Astrocyte of the hippocampus (primary cell): ENCODE data around the gene PLEKHA4.
"Not testable (repeated sequence)": the region's sequence is repeated elsewhere in the genome, so short reads cannot be mapped to it uniquely, and the experiment has no call there.

ENCODE experiments used
- DNase-seq: peaks from one replicate; pipeline ENCODE4 v3.0.0; 2011; ENCODE audit warnings: low read depth, low spot score

PLEKHA4 gene, protein sequence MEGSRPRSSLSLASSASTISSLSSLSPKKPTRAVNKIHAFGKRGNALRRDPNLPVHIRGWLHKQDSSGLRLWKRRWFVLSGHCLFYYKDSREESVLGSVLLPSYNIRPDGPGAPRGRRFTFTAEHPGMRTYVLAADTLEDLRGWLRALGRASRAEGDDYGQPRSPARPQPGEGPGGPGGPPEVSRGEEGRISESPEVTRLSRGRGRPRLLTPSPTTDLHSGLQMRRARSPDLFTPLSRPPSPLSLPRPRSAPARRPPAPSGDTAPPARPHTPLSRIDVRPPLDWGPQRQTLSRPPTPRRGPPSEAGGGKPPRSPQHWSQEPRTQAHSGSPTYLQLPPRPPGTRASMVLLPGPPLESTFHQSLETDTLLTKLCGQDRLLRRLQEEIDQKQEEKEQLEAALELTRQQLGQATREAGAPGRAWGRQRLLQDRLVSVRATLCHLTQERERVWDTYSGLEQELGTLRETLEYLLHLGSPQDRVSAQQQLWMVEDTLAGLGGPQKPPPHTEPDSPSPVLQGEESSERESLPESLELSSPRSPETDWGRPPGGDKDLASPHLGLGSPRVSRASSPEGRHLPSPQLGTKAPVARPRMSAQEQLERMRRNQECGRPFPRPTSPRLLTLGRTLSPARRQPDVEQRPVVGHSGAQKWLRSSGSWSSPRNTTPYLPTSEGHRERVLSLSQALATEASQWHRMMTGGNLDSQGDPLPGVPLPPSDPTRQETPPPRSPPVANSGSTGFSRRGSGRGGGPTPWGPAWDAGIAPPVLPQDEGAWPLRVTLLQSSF

DNA sequence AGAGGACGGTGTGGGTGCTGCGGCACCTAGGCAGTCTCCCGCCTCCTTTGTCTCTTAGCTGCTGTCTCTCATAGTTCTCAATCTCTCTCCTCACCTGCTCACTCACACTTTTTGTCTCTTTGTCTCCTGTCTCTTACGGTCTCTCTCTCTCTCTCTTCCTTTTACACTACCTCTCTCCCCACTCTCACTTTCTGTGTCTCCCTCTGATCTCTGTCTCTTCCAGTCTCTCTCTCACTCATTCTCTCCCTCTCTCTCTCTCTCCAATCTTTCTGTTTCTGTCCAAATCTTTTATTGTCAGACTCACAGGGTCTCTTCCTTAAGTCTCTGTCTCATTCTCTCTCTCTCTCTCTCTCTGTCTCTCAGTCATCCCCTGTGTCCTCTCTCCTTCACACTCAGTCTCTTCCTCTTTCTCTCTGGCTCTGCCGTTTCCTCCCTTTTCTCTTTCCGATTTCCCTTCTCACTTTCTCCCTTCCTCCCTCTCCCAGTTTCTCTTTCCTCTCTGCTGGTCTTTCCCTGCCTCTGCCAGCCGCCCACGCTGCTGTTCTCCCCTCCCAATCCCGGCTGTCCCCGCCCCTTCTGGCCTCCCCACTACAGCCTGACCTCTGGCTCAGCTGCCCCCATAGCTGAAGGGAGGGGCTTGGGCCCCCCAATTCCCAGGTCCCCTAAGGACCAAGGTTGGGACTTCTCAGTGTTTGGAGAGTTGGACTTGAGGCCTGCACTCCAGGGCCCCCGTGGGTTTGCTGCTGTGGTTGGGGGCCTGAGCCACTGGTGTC lies at the start of gene PLEKHA4:
PLEKHA4 (minus strand) TSS at position 504 of the 773 bp plus-strand sequence. CDS start 997 bp downstream, outside the sequence.
- DNase-seq, result peak; percentile 64

DNA sequence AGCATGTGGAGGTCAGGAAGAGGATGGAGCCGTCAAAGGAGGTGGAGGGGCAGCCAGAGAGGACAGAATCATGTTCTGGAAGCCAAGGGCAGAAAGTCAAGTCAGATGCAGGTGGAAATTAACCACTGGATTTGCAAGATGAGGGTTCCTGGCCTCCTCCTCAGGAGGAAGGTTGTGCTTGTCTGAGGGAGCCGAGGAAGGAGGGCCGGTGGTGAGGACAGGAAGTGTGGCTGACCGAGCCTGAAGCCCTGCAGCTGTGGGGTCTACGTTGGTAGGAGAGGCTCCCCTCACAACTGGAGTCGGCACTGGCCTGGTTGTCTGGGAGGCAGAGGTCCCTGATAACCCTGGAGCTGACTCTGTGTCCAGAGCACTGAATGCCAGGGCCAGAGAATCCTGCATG lies 49.7 kb upstream of the PLEKHA4 start:
- DNase-seq, result no peak

DNA sequence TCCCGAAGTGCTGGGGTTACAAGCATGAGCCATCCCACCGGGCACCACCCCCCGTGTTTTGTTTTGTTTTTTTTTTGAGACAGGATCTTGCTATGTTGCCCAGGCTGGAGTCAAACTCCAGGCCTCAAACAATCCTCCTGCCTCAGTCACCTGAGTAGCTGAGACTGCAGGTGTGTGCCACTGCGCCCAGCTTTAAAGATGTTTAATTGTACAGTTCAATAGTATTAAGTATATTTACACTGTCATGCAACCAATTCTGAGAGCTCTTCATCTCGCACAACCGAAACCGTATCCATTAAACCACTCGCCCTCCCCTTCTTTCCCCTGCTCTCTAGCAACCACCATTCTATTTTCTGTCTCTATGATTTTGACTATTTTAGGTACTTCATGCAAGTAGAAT lies 47.3 kb upstream of the PLEKHA4 start:
- no peak for DNase-seq

GRCh38 chr19:48914181-48914580 lies 45.8 kb upstream of the PLEKHA4 start:
- no peak for DNase-seq

DNA sequence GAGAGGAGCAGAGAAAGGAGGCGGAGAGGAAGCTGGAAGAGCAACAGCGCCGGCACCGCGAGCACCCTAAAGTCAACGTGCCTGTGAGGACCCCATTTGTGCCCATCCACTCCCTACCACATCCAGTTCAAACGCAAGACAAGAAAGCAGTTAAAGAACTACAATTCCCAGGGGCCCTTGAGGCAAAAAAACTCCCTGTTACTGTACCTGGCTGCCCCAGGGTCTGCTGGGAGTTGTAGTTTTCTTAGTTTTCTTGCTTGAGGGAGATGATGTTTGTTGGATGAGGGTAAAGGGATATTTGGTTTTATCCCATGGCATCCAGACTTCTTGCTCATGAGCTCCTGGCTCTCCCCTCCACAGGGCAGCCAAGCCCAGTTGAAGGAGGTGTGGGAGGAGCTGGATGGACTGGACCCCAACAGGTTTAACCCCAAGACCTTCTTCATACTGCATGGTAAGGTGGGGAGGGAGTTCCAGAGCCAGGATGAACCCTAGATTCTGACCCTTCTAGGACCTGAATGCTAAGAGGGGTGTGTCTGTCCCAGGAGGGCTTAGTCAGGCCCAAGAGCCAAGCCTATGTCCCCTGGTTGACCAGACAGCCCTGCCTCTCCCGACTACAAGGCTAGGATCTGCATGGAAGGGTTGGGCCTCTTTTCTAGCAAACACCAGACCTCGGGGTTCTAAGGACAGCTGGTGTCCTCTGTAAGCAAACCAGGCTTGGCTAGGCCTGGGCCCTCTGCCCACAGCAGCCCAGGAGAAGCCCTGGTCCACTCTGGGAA lies 44.9 kb upstream of the PLEKHA4 start:
- no peak for DNase-seq

- no peak for DNase-seq
Measured at GRCh38 chr19:48910803-48911202, 42.4 kb upstream of the PLEKHA4 start.

DNA sequence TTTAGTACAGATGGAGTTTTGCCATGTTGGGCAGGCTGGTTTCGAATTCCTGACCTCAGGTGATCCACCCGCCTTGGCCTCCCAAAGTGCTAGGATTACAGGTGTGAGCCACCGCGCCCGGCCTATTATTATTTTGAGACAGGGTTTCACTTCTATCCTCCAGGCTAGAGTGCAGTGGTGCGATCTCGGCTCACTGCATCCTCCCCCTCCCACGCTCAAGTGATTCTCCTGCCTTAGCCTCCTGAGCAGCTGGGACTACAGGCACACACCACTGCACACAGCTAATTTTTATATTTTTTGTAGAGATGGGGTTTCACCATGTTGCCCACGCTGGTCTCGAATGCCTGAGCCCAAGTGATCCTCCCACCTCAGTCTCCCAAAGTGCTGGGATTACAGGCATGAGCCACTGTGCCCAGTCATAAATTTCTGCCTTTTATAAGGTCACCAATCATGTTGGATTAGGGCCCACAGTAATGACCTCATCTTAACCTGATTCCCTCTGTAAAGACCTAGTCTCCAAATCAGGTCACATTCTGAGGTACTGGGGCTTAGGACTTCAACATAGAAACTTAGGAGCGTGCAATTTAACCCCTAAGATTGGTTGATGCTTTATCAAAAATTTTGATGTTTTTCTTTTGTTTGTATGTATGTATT lies 41.1 kb upstream of the PLEKHA4 start:
- not testable (repeated sequence) for DNase-seq

- no peak for DNase-seq
Measured at GRCh38 chr19:48907671-48908070, 39.3 kb upstream of the PLEKHA4 start.

DNA sequence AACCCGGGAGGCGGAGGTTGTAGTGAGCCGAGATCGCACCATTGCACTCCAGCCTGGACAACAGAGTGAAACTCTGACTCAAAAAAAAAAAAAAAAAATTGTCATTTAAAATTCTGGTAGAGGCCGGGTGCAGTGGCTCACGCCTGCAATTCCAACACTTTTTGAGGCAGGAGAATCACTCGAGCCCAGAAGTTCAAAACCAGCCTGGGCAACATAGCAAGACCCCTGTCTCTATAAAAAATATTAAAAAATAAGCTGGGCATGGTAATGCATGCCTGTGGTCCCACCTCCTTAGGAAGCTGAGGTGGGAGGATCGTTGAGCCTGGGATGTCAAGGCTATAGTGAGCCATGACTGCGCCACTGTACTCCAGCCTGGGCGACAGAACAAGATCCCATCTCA lies 37.9 kb upstream of the PLEKHA4 start:
- no peak for DNase-seq

DNA sequence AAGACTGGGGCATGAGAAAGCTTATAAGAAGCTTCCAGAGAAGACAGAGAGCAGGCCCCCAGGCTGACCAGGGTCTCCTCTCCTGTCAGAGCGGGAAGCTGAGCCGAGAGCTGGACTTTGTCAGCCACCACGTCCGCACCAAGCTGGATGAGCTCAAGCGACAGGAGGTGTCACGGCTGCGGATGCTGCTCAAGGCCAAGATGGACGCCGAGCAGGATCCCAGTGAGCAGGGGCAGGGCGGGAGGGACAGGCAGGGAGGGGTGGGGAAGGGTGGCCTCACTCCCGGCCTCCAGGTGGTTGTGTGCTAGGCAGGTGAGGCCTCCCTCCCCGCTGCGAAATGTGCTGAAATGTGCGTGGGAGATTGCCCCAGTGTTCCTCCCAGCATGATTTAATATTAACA lies 37.2 kb upstream of the PLEKHA4 start:
- no peak for DNase-seq

- not testable (repeated sequence) for DNase-seq
Measured at GRCh38 chr19:48903788-48904187, 35.4 kb upstream of the PLEKHA4 start.

GRCh38 chr19:48902291-48902690 lies 33.9 kb upstream of the PLEKHA4 start:
- DNase-seq, result not testable (repeated sequence)

DNA sequence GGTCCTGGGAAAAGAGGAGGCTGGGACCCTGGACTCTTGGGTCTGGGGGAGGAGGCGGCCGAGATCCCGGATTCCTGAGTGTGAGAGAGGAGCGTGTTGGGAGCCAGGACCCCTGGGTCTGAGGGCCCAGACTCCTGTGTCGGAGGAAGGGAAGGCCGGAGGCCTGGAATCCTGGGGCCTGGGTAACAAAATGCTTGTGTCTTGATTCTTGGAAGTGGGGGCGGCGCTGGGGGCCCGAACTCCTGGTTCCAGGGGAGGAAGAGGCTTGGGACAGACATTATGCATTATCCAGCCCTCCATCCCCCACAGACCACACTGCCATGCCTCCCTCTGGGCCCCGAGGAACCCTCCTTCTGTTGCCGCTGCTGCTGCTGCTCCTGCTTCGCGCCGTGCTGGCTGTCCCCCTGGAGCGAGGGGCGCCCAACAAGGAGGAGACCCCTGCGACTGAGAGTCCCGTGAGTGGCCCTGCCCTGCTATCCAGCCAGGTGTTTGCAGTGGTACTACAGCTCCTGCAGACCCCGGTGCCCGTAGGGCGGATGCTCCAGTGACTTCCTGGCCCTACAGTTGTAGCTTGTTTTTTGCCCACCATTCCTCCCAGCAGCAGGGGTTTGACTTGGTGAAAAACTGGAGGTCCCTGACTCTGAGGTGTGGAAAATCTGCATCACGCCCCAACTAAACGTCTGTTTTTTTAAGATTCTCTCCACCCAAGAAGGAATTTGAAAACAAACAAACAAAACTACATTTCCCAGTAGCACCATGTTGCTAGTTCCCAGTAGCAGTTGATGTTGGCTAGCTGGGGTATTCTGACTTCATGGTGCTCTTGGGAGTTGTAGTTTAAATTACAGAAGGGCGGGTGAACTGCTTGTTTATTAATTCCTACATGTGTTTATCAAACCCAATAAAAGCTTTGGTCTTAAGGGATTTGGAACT lies 32.3 kb upstream of the PLEKHA4 start:
- DNase-seq, result peak; percentile 48

DNA sequence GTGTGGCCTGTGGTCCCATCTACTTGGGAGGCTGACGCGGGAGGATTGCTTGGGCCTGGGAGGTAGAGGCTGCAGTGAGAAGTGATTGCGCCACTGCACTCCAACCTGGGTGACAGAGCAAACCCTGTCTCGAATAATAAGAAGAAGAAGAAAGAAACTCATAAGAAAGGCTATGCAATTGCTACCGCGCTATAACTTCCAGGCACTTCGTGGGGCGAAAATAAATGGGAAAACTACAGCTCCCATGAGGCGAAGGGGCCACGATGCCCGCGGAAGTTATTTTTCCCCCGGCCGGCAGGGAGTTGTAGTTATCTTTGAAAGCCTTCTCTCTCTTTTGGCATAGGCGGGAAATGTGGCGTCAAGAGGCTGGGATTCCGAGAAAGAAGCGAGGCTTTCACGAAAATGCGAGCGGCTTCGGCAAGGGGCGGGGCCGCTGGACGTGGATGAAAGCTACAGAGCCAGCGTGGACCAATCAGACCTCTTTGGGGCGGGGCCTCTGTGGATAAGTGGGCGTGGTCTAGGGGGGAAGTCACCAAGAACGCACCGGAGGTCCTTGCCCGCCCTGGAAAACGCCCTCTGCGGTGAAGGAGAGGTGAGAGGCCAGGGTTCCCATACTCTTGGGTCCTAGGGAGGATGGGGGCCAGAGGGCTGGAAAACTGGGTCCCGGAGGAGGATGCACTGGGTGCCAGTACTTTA lies 31.5 kb upstream of the PLEKHA4 start, which contains the start of gene NUCB1:
NUCB1 (plus strand) TSS at position 532 of the 696 bp plus-strand sequence. CDS start 485 bp downstream, outside the sequence.
- peak; percentile 99 for DNase-seq

- DNase-seq, result not testable (repeated sequence)
Measured at GRCh38 chr19:48899386-48899749, 31.0 kb upstream of the PLEKHA4 start.

- no peak for DNase-seq
Measured at GRCh38 chr19:48897181-48897580, 28.8 kb upstream of the PLEKHA4 start.

DNA sequence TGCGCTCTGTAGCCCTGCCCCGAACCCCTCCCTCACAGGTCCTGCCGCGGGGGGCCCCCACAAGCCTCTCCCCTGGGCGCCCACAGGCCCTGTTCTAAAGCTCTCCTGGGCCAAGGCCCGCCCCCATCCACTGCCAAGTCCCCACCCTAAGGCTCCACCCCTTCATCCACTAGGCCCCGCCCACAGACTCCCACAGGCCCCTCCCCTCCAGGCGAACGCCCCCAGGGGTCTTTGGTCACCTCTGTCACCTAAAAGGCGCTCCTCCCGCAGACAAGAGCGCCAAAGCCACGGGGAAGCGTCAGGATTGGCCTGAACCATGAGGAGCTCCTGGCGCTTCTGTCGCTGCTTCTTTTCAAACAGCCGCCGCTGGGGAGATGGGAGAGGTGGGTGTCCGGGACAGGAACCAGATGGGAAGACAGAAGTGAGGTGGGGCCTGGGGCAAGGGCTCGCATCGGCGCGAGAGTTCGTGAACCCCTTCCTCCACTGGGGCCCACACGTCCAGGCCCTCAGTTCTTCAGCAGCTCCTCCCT lies 27.8 kb upstream of the PLEKHA4 start:
- no peak for DNase-seq

DNA sequence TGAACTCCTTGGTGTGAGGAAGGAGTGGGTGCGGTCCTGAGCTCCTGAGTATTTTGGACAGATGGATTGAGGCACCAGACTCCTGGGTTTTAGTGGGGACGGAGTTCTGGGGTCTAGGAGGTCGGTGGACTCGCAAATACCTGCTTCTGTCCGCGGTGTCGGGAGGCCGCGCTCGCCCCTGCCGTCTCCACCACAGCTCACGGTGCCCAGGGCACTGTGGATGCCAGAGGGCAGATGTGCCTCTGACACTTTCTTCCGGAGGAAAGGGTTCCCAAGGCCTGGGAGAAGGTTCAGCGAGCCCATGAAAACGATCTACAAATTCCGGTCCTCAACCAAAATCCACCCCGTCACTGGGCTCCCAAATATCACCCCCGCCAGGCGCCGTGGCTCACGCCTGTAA lies 26.8 kb upstream of the PLEKHA4 start:
- DNase-seq, result no peak

GRCh38 chr19:48890551-48890950 lies 22.1 kb upstream of the PLEKHA4 start:
- DNase-seq, result no peak
